K562 treated with DMSO at 1 percent for 48 hours (cell line): ENCODE measurements around the gene USPL1. TPM values are rescaled to one million over a fixed set of nuclear protein-coding genes. Genes with fewer than 3 reads are reported as not detected.

Experiments used
- total RNA-seq: library from RNA; unstranded; fragments of 300-600 nt; gene quantifications from 2 replicates; pipeline ENCODE4 v1.2.3, GENCODE V29; 2022; ENCODE audit warnings: low replicate concordance; ENCODE audit errors: extremely low read depth

Gene USPL1
- not detected in 2 replicates for total RNA-seq

DNA sequence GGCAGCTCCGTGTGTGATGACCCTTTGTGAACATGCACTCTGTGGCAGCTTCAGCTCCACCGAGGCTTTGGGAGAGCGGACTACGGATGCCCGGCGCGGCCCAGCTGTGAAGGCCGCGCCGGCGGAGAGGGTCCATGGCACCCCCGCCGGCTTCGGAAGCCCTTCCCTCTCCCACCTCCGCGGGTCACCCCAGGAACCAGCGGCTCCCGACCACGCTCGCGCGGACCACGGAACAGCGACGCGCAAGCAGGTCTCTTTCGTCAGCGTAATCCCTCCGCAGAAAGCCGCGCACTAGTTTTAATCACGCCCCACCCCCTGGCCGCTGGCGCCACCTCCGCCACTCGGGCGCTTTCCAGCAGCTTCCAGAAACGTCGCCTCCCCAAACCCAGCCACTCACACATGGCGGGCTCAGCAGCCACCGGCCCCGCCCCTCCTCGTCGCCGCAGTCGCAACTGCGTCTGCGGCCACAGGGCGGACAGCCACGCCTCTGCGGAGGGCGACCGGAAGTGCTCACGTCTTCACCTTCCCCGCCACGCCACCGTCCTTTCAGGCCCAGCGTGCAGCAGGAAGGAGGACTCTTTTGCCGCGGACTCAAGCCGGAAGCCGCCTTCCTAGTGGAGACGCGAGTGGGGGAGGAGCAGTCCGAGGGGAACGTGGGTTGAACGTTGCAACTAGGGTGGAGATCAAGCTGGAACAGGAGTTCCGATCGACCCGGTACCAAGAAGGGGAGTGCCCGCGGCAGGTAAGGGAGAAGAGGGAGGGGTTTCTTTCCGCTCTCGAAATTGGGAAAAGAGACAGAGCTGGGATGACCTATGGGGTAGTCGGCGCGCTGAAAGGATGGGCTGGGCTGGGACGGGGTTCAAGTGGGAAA is at the start of gene USPL1:
Gene USPL1 (plus strand): TSS at position 606 of the 871 bp plus-strand sequence. CDS start 3,221 bp downstream, outside the sequence.

Other genes starting within 250 kb of the USPL1 start
- gene UBE2L5, start 195.4 kb upstream of the USPL1 start, total RNA-seq = not detected in 2 replicates
- not detected in 2 replicates for gene HMGB1, start 152.0 kb upstream of the USPL1 start, total RNA-seq
- gene ALOX5AP, start 117.6 kb downstream of the USPL1 start, total RNA-seq = not detected in 2 replicates